CD14-positive monocyte (primary cell): ENCODE data around the gene F10. TPM values are rescaled to one million over a fixed set of nuclear protein-coding genes. Genes with fewer than 3 reads are reported as not detected.
A peak's percentile ranks its signal among the peaks of the same experiment; 100 is the strongest.

ENCODE experiments used
- DNase-seq, 3 donors: peaks; one replicate each; pipeline ENCODE4 v3.0.0-alpha.2; 2011 to 2022
- H2AFZ ChIP-seq: 2 replicates; pipeline ENCODE4 v1.6.0; 2012; ENCODE audit warnings: mild to moderate bottlenecking, low read depth, low read length, inconsistent platforms; ENCODE audit not compliant: insufficient read depth, poor library complexity, severe bottlenecking
- H3K27ac ChIP-seq, 2 donors: 1 replicate in 1 of 2; 2 replicates in 1 of 2; pipeline ENCODE4 v1.5.1; 2012 to 2013; ENCODE audit warnings: low read length in 2 of 2, control low read depth in 1 of 2, inconsistent platforms in 1 of 2, low read depth in 1 of 2, mild to moderate bottlenecking in 1 of 2
- H3K27me3 ChIP-seq, 2 donors: one replicate each; pipeline versions ENCODE4 v1.6.0 to v1.6.1; 2011 to 2013; ENCODE audit warnings: low read length in 2 of 2; ENCODE audit not compliant: control insufficient read depth in 2 of 2, insufficient read depth in 2 of 2
- H3K36me3 ChIP-seq, 2 donors: replicated peaks in 1 of 2; 1 replicate in 1 of 2; 2 replicates in 1 of 2; pipeline versions ENCODE4 v1.5.1 to v1.6.1; 2012 to 2013; ENCODE audit warnings: low read length in 2 of 2, control low read depth in 1 of 2, inconsistent platforms in 1 of 2, mild to moderate bottlenecking in 1 of 2; ENCODE audit not compliant: insufficient read depth in 2 of 2, control insufficient read depth in 1 of 2
- H3K4me1 ChIP-seq, 2 donors: 1 replicate in 1 of 2; 2 replicates in 1 of 2; pipeline versions ENCODE4 v1.5.1 to v1.6.1; 2012 to 2013; ENCODE audit warnings: low read length in 2 of 2, control low read depth in 1 of 2, inconsistent platforms in 1 of 2, mild to moderate bottlenecking in 1 of 2, moderate library complexity in 1 of 2; ENCODE audit not compliant: insufficient read depth in 2 of 2, control insufficient read depth in 1 of 2
- H3K4me2 ChIP-seq: replicated peaks from 2 replicates; pipeline ENCODE3; 2012; ENCODE audit warnings: low read length, moderate library complexity, mild to moderate bottlenecking; ENCODE audit not compliant: poor library complexity, severe bottlenecking; ENCODE audit errors: extremely low read depth
- H3K4me3 ChIP-seq, 3 experiments: fragments of 200-600 bp in 1 of 3; sonication (generic) in 1 of 3; replicated peaks in 1 of 3; 1 replicate in 2 of 3; 2 replicates in 1 of 3; pipeline ENCODE4 v1.5.1; 2011 to 2013; ENCODE audit warnings: low read length in 3 of 3, mild to moderate bottlenecking in 3 of 3, control low read depth in 2 of 3, low read depth in 2 of 3, inconsistent platforms in 1 of 3, moderate library complexity in 1 of 3
- H3K79me2 ChIP-seq: 2 replicates; pipeline ENCODE4 v1.6.0; 2012; ENCODE audit warnings: mild to moderate bottlenecking, control low read depth, inconsistent platforms, low read length, moderate library complexity; ENCODE audit not compliant: insufficient read depth
- H3K9ac ChIP-seq: 2 replicates; pipeline ENCODE4 v1.6.0; 2017; ENCODE audit warnings: low read length, mild to moderate bottlenecking; ENCODE audit not compliant: insufficient read depth, poor library complexity, severe bottlenecking
- H3K9me3 ChIP-seq, 2 donors: replicated peaks in 1 of 2; 1 replicate in 1 of 2; 2 replicates in 1 of 2; pipeline versions ENCODE4 v1.5.1 to v1.6.1; 2012 to 2013; ENCODE audit warnings: low read length in 2 of 2, control low read depth in 1 of 2; ENCODE audit not compliant: control insufficient read depth in 1 of 2, insufficient read depth in 1 of 2
- H4K20me1 ChIP-seq: 2 replicates; pipeline ENCODE4 v1.6.0; 2012; ENCODE audit warnings: mild to moderate bottlenecking, low read length, control low read depth, moderate library complexity; ENCODE audit not compliant: insufficient read depth
- H3K27ac Mint-ChIP-seq, 7 donors: one replicate each; pipeline ENCODE4 v1.8.0; 2020; ENCODE audit warnings: mild to moderate bottlenecking in 7 of 7, mixed read lengths in 7 of 7, moderate library complexity in 6 of 7, inconsistent platforms in 2 of 7
- H3K27me3 Mint-ChIP-seq, 3 donors: one replicate each; pipeline ENCODE4 v1.8.0; 2021 to 2022; ENCODE audit warnings: low read depth in 3 of 3, mild to moderate bottlenecking in 3 of 3, mixed read lengths in 3 of 3, moderate library complexity in 3 of 3, inconsistent platforms in 1 of 3
- H3K36me3 Mint-ChIP-seq, 2 donors: one replicate each; pipeline ENCODE4 v1.8.0; 2020; ENCODE audit warnings: mixed read lengths in 2 of 2, inconsistent platforms in 1 of 2, mild to moderate bottlenecking in 1 of 2
- H3K4me1 Mint-ChIP-seq: one replicate; pipeline ENCODE4 v1.8.0; 2020; ENCODE audit warnings: mild to moderate bottlenecking, mixed read lengths
- H3K4me3 Mint-ChIP-seq, 2 donors: one replicate each; pipeline ENCODE4 v1.8.0; 2020; ENCODE audit warnings: mild to moderate bottlenecking in 2 of 2, mixed read lengths in 2 of 2, moderate library complexity in 1 of 2
- H3K9me3 Mint-ChIP-seq, 7 donors: one replicate each; pipeline ENCODE4 v1.8.0; 2020 to 2022; ENCODE audit warnings: mixed read lengths in 7 of 7, mild to moderate bottlenecking in 6 of 7, moderate library complexity in 6 of 7, inconsistent platforms in 2 of 7
- WGBS: methylation state at CpG from one replicate; pipeline ENCODE4 v1.1.5; 2013; ENCODE audit warnings: missing lambda C conversion rate; ENCODE audit not compliant: insufficient coverage; 5-methylcytosine and 5-hydroxymethylcytosine counted together
- intact Hi-C, 2 donors: fragments of 100-400 bp; cut with micrococcal nuclease; formaldehyde crosslinking; loops; one replicate each; pipeline versions ENCODE4 v1.15.0 to v1.15.1; 2023
- polyA plus RNA-seq, 3 donors: library from polyadenylated mRNA; depleted of rRNA in 1 of 3; unstranded in 2 of 3; stranded (reverse) in 1 of 3; fragments of 300-500 nt in 2 of 3; fragments of >200 nt in 1 of 3; fragmentation: Illumina TruSeq in 2 of 3; gene quantifications; 1 replicate in 2 of 3; 2 replicates in 1 of 3; pipeline ENCODE4 v1.2.3, GENCODE V29; 2012 to 2021
- TF ChIP-seq, protein P1 (sequence below): fragments of 200-600 bp; IDR thresholded peaks from one replicate; pipeline ENCODE4 v1.8.0; 2022; ENCODE audit warnings: antibody characterized with exemption, mild to moderate bottlenecking

Gene F10
- polyA plus RNA-seq, 3 donors, result not detected

DNA sequence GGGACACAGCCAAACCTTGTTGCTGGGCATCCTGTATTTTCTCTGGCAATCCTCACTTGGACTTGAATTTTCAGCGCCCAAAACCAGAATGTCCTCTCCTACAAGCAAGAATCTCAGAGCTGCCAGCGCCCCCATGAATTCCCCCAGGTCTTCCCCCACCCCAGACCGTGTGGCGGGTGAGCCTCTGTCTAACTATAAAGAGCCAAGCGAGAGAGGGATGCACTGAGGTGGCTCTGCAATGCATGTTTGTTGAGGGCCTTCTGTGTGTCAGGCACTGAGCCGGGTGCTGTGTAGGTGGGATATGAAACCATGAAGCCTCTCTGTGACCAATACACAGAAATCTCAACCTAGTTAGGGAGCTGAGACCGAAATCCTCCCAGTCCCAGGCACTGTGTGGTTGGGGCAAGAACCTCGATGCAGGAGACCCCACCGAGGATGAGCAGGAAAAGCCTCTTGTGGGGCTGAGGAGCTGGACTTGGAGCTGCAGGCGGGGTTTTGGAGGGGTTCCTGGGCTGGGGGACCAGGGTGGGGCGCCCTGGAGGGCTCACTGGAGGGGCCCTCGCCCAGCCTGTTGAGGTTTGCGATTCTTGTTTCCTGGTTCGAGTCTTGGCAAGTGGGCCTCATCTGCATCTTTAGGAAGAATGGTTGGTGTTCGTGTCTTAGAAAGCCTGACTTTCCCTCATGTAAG lies 23.5 kb downstream of the F10 start:
- Histone ChIP-seq H3K4me3 (no peak overlapping the region), H3K27ac (no peak overlapping the region), H2AFZ (no peak overlapping the region), H3K9me3 (no peaks in the 10 kb centered on the region), H3K36me3 (no peaks in the 10 kb centered on the region), H3K4me2 (no peak overlapping the region), H3K9ac (no peak overlapping the region), H3K4me1 (no peaks in the 10 kb centered on the region), H3K79me2 (no peaks in the 10 kb centered on the region), H3K27me3 (peaks cover 0 to 5% of the 10 kb centered on the region in 2 donors), H4K20me1 (no peaks in the 10 kb centered on the region)
- TF ChIP-seq, protein P1, sequence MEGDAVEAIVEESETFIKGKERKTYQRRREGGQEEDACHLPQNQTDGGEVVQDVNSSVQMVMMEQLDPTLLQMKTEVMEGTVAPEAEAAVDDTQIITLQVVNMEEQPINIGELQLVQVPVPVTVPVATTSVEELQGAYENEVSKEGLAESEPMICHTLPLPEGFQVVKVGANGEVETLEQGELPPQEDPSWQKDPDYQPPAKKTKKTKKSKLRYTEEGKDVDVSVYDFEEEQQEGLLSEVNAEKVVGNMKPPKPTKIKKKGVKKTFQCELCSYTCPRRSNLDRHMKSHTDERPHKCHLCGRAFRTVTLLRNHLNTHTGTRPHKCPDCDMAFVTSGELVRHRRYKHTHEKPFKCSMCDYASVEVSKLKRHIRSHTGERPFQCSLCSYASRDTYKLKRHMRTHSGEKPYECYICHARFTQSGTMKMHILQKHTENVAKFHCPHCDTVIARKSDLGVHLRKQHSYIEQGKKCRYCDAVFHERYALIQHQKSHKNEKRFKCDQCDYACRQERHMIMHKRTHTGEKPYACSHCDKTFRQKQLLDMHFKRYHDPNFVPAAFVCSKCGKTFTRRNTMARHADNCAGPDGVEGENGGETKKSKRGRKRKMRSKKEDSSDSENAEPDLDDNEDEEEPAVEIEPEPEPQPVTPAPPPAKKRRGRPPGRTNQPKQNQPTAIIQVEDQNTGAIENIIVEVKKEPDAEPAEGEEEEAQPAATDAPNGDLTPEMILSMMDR, result no peak
- intact Hi-C loops, result no loop called here
- WGBS, result 91% methylated on average over 11 of the region's 15 CpGs
- Mint-ChIP-seq H3K36me3 (no peaks in the 10 kb centered on the region), H3K4me1 (no peaks in the 10 kb centered on the region), H3K27me3 (peaks cover 7 to 13% (median 11%) of the 10 kb centered on the region in 3 donors), H3K27ac (peak overlapping the region in 1 of 7 donors; percentile 21), H3K4me3 (no peak overlapping the region), H3K9me3 (peaks cover 2 to 9% (median 5%) of the 10 kb centered on the region in 7 donors)
- no peak for DNase-seq

DNA sequence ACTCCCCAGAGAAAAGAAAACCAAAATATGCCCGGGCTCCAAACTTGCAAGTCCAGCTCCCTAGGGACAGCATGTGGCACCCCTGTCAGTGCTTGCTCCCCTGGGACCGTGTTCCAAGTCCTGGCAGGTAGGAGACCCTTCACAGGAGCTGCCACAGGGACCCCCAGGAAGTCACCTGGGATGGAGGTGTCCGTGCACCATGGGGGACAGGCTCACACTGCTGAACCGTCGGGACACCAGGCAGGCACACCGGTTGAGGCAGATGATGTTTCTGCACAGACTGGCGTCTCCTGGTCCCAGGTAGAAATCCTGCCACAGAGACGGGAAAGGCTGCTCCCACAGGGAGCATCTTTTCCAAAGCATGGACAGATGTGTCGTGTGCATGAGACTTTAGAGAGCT lies 24.2 kb downstream of the F10 start:
- H3K36me3 Mint-ChIP-seq, result no peaks in the 10 kb centered on the region
- H3K4me1 ChIP-seq, result no peaks in the 10 kb centered on the region
- H3K4me3 Mint-ChIP-seq, result no peak overlapping the region
- no peaks in the 10 kb centered on the region for H4K20me1 ChIP-seq
- no peak overlapping the region for H2AFZ ChIP-seq
- no peak overlapping the region for H3K4me2 ChIP-seq
- intact Hi-C loops, result no loop called here
- H3K4me3 ChIP-seq, result no peak overlapping the region
- H3K27me3 Mint-ChIP-seq, result peaks cover 11 to 18% (median 17%) of the 10 kb centered on the region in 3 donors
- TF ChIP-seq, protein P1, result no peak
- no peak overlapping the region for H3K27ac ChIP-seq
- WGBS, result 98% methylated on average over 8 of the region's 9 CpGs
- no peaks in the 10 kb centered on the region for H3K9me3 ChIP-seq
- DNase-seq, result no peak
- no peak overlapping the region for H3K9ac ChIP-seq
- peaks cover 2 to 9% (median 5%) of the 10 kb centered on the region in 7 donors for H3K9me3 Mint-ChIP-seq
- H3K27ac Mint-ChIP-seq, result peak overlapping the region in 2 of 7 donors; percentile 43 to 62
- no peaks in the 10 kb centered on the region for H3K36me3 ChIP-seq
- H3K27me3 ChIP-seq, result peaks cover 0 to 11% of the 10 kb centered on the region in 2 donors
- peaks cover under 1% of the 10 kb centered on the region for H3K4me1 Mint-ChIP-seq
- no peaks in the 10 kb centered on the region for H3K79me2 ChIP-seq
